Loucy (cell line): Measurements from ENCODE around the gene ATP10A.

Experiments used
- CTCF ChIP-seq: fragments of 200-600 bp; sonication (generic); conservative IDR thresholded peaks from 2 replicates; pipeline ENCODE4 v1.5.1; 2014; ENCODE audit warnings: mild to moderate bottlenecking, antibody characterized with exemption, low read length
- EZH2phosphoT487 ChIP-seq: fragments of 200-600 bp; IDR thresholded peaks from 2 replicates; pipeline ENCODE4 v1.6.1; 2018; ENCODE audit warnings: antibody characterized with exemption, mild to moderate bottlenecking, moderate library complexity, borderline replicate concordance

GRCh38 chr15:25844542-25844941, 18.6 kb downstream of the ATP10A start:
- TF ChIP-seq CTCF (no peak), EZH2phosphoT487 (no peak)
